Measurements from ENCODE around the gene ADH5.

The ADH5 gene

GRCh38 chr4:99077177-99077576, 11.4 kb downstream of the ADH5 start (continued):
- no peak for TF ChIP-seq ZNF610 (tag by site-specific recombination; IDR thresholded peaks at IDR 0.05; ENCODE audit: borderline replicate concordance)

GRCh38 chr4:99076292-99076976, 12.2 kb downstream of the ADH5 start:
- Histone ChIP-seq H3K4me1 (ENCODE audit: control insufficient read depth, insufficient read depth, low read length) (no peaks in the 10 kb centered on the region), H3K9me3 (ENCODE audit: control insufficient read depth, insufficient read depth, low read depth, low read length) (no peaks in the 10 kb centered on the region), H3K36me3 (ENCODE audit: control insufficient read depth in 2 of 2, insufficient read depth in 1 of 2, low read length in 2 of 2) (peaks cover 10 to 98% of the 10 kb centered on the region in 2 experiments), H3K4me3 (ENCODE audit: low read depth, low read length) (no peak overlapping the region), H3K27ac (ENCODE audit: extremely low read depth, low read depth, low read length) (no peak overlapping the region)
- TF ChIP-seq ZNF366 (tag by site-specific recombination; conservative IDR thresholded peaks at IDR 0.05) (no peak), ZNF423 (tag by site-specific recombination; IDR thresholded peaks at IDR 0.05) (no peak), ZNF513 (tag by site-specific recombination; IDR thresholded peaks at IDR 0.05) (no peak), ZFHX2 (tag by site-specific recombination; conservative IDR thresholded peaks at IDR 0.05) (no peak), MYNN (tag by site-specific recombination; IDR thresholded peaks at IDR 0.05; ENCODE audit: borderline replicate concordance) (no peak)
- POLR2A ChIA-PET, result interaction anchor here (1.2 kb wide), 1 partner anchor 12 kb away, joined by 3 read pairs; the partner anchor contains the start of gene ADH5
- CTCF ChIA-PET, result interaction anchor here (0.7 kb wide), 1 partner anchor 977 kb away, joined by 3 read pairs; no protein-coding TSS in a partner anchor

GRCh38 chr4:99074816-99075215, 13.8 kb downstream of the ADH5 start:
- CTCF ChIA-PET, result no interaction called here
- no peak overlapping the region for H3K27ac ChIP-seq (ENCODE audit: extremely low read depth, low read depth, low read length)
- no peaks in the 10 kb centered on the region for H3K4me1 ChIP-seq (ENCODE audit: control insufficient read depth, insufficient read depth, low read length)
- H3K36me3 ChIP-seq (ENCODE audit: control insufficient read depth in 2 of 2, insufficient read depth in 1 of 2, low read length in 2 of 2), result peaks cover 10 to 96% of the 10 kb centered on the region in 2 experiments
- POLR2A ChIA-PET, result interaction anchor here (0.6 to 1.2 kb wide), 2 partner anchors 14 to 28 kb away, joined by 3 to 6 read pairs; partner anchors contain the start of gene ADH5
- H3K9me3 ChIP-seq (ENCODE audit: control insufficient read depth, insufficient read depth, low read depth, low read length), result no peaks in the 10 kb centered on the region
- no peak overlapping the region for H3K4me3 ChIP-seq (ENCODE audit: low read depth, low read length)
- TF ChIP-seq GLI2 (tag by site-specific recombination; IDR thresholded peaks at IDR 0.05; ENCODE audit: borderline replicate concordance, low read depth) (no peak), ZNF501 (tag by site-specific recombination; IDR thresholded peaks at IDR 0.05) (no peak), GLI4 (tag by site-specific recombination; IDR thresholded peaks at IDR 0.05) (no peak), ZNF776 (tag by site-specific recombination; IDR thresholded peaks at IDR 0.05; ENCODE audit: borderline replicate concordance) (no peak), GLIS2 (tag by site-specific recombination; IDR thresholded peaks at IDR 0.05) (no peak), ZNF239 (tag by site-specific recombination; IDR thresholded peaks at IDR 0.05) (no peak), OSR2 (tag by site-specific recombination; IDR thresholded peaks at IDR 0.05) (no peak), ZNF830 (tag by site-specific recombination; IDR thresholded peaks at IDR 0.05; ENCODE audit: low read depth) (no peak), TCF7L2 (IDR thresholded peaks at IDR 0.05; ENCODE audit: borderline replicate concordance, low read depth, low read length) (no peak), SALL2 (tag by site-specific recombination; IDR thresholded peaks at IDR 0.05; ENCODE audit: borderline replicate concordance) (no peak), KLF17 (tag by site-specific recombination; IDR thresholded peaks at IDR 0.05) (no peak), PRDM2 (tag by site-specific recombination; IDR thresholded peaks at IDR 0.05; ENCODE audit: borderline replicate concordance) (no peak), ZNF561 (tag by site-specific recombination; IDR thresholded peaks at IDR 0.05; ENCODE audit: borderline replicate concordance) (no peak), ZNF792 (tag by site-specific recombination; IDR thresholded peaks at IDR 0.05) (no peak), SCRT2 (tag by site-specific recombination; IDR thresholded peaks at IDR 0.05) (no peak), ZNF707 (tag by site-specific recombination; IDR thresholded peaks at IDR 0.05) (no peak), ZNF560 (tag by site-specific recombination; IDR thresholded peaks at IDR 0.05; ENCODE audit: borderline replicate concordance) (no peak)
- TF ChIP-seq, protein P1, sequence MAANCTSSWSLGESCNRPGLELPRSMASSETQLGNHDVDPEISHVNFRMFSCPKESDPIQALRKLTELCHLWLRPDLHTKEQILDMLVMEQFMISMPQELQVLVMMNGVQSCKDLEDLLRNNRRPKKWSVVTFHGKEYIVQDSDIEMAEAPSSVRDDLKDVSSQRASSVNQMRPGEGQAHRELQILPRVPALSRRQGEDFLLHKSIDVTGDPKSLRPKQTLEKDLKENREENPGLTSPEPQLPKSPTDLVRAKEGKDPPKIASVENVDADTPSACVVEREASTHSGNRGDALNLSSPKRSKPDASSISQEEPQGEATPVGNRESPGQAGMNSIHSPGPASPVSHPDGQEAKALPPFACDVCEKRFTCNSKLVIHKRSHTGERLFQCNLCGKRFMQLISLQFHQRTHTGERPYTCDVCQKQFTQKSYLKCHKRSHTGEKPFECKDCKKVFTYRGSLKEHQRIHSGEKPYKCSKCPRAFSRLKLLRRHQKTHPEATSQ (tag by site-specific recombination; IDR thresholded peaks at IDR 0.05), result no peak
